H9 (cell line): ENCODE measurements around the gene ALCAM. TPM values are rescaled to one million over a fixed set of nuclear protein-coding genes. Genes with fewer than 3 reads are reported as not detected.

Experiments
- DNase-seq: peaks from one replicate; pipeline ENCODE4 v3.0.0-alpha.2; 2017
- H2AFZ ChIP-seq: one replicate; pipeline ENCODE4 v1.6.1; 2013; ENCODE audit warnings: mild to moderate bottlenecking, low read length, control low read depth, moderate library complexity
- H2AK5ac ChIP-seq: 2 replicates; pipeline ENCODE4 v1.6.1; 2013; ENCODE audit warnings: low read length, control low read depth, mixed read lengths; ENCODE audit not compliant: insufficient read length
- H2BK120ac ChIP-seq: one replicate; pipeline ENCODE4 v1.6.1; 2013; ENCODE audit warnings: low read depth, mild to moderate bottlenecking, low read length, control low read depth, inconsistent platforms; ENCODE audit not compliant: poor library complexity, severe bottlenecking
- H2BK12ac ChIP-seq: 2 replicates; pipeline ENCODE4 v1.6.1; 2013; ENCODE audit warnings: low read length, control low read depth, mixed read lengths, low read depth; ENCODE audit not compliant: insufficient read length
- H2BK15ac ChIP-seq: 2 replicates; pipeline ENCODE4 v1.6.1; 2013; ENCODE audit warnings: low read depth, low read length, control low read depth
- H2BK20ac ChIP-seq: one replicate; pipeline ENCODE4 v1.6.1; 2013; ENCODE audit warnings: low read depth, mild to moderate bottlenecking, low read length, control low read depth, inconsistent platforms; ENCODE audit not compliant: poor library complexity, severe bottlenecking
- H2BK5ac ChIP-seq: 2 replicates; pipeline ENCODE4 v1.6.1; 2013; ENCODE audit warnings: low read length, control low read depth, mixed read lengths; ENCODE audit not compliant: insufficient read length
- H3K14ac ChIP-seq: 2 replicates; pipeline ENCODE4 v1.6.1; 2013; ENCODE audit warnings: low read length, control low read depth; ENCODE audit not compliant: insufficient read depth
- H3K18ac ChIP-seq: 2 replicates; pipeline ENCODE4 v1.6.1; 2013; ENCODE audit warnings: low read depth, mild to moderate bottlenecking, mixed read lengths, low read length, control low read depth; ENCODE audit not compliant: insufficient read length
- H3K23ac ChIP-seq: 2 replicates; pipeline ENCODE4 v1.6.1; 2013; ENCODE audit warnings: low read length, control low read depth, mixed read lengths, low read depth; ENCODE audit not compliant: insufficient read length
- H3K23me2 ChIP-seq: 2 replicates; pipeline ENCODE4 v1.6.1; 2013; ENCODE audit warnings: low read depth, mild to moderate bottlenecking, mixed read lengths, low read length, control low read depth; ENCODE audit not compliant: insufficient read length, poor library complexity, severe bottlenecking
- H3K27ac ChIP-seq: 2 replicates; pipeline ENCODE4 v1.5.1; 2013; ENCODE audit warnings: low read length, control low read depth, mixed read lengths, low read depth; ENCODE audit not compliant: insufficient read length
- H3K27me3 ChIP-seq: 2 replicates; pipeline ENCODE4 v1.6.1; 2013; ENCODE audit warnings: low read length, control low read depth, inconsistent platforms; ENCODE audit not compliant: insufficient read depth
- H3K4ac ChIP-seq: 2 replicates; pipeline ENCODE4 v1.6.1; 2013; ENCODE audit warnings: low read depth, mild to moderate bottlenecking, control low read depth, inconsistent platforms, low read length, moderate library complexity
- H3K4me1 ChIP-seq: 2 replicates; pipeline ENCODE4 v1.6.1; 2013; ENCODE audit warnings: low read length, control low read depth, inconsistent platforms; ENCODE audit not compliant: insufficient read depth
- H3K4me2 ChIP-seq: 2 replicates; pipeline ENCODE4 v1.6.1; 2013; ENCODE audit warnings: low read length, control low read depth, mixed read lengths; ENCODE audit not compliant: insufficient read length, insufficient read depth
- H3K56ac ChIP-seq: 2 replicates; pipeline ENCODE4 v1.6.1; 2013; ENCODE audit warnings: low read depth, mild to moderate bottlenecking, mixed read lengths, low read length, control low read depth; ENCODE audit not compliant: insufficient read length
- H3K79me1 ChIP-seq: 2 replicates; pipeline ENCODE4 v1.6.1; 2013; ENCODE audit warnings: low read depth, mild to moderate bottlenecking, moderate library complexity, low read length, control low read depth, inconsistent platforms; ENCODE audit not compliant: insufficient read depth, poor library complexity, severe bottlenecking
- H3K79me2 ChIP-seq: 2 replicates; pipeline ENCODE4 v1.6.1; 2013; ENCODE audit warnings: low read length, control low read depth, inconsistent platforms; ENCODE audit not compliant: insufficient read depth
- H3K9ac ChIP-seq: 2 replicates; pipeline ENCODE4 v1.6.1; 2013; ENCODE audit warnings: low read length, control low read depth, mixed read lengths; ENCODE audit not compliant: insufficient read length; ENCODE audit errors: extremely low read depth
- H3K9me3 ChIP-seq: one replicate; pipeline ENCODE4 v1.6.1; 2013; ENCODE audit warnings: low read depth, low read length, inconsistent platforms; ENCODE audit not compliant: control insufficient read depth
- H3T11ph ChIP-seq: one replicate; pipeline ENCODE4 v1.6.1; 2013; ENCODE audit warnings: mild to moderate bottlenecking, low read length, control low read depth, inconsistent platforms
- H4K20me1 ChIP-seq: one replicate; pipeline ENCODE4 v1.6.1; 2013; ENCODE audit not compliant: control insufficient read depth, insufficient read length, insufficient read depth
- H4K5ac ChIP-seq: 2 replicates; pipeline ENCODE4 v1.6.1; 2013; ENCODE audit warnings: low read depth, mild to moderate bottlenecking, mixed read lengths, low read length, control low read depth; ENCODE audit not compliant: insufficient read length
- H4K8ac ChIP-seq: replicated peaks from 2 replicates; pipeline ENCODE4 v1.6.1; 2013; ENCODE audit warnings: low read length, control low read depth, mixed read lengths, low read depth; ENCODE audit not compliant: insufficient read length
- H4K91ac ChIP-seq: 2 replicates; pipeline ENCODE4 v1.6.1; 2013; ENCODE audit warnings: low read depth, mild to moderate bottlenecking, moderate library complexity, mixed read lengths, low read length, control low read depth; ENCODE audit not compliant: insufficient read length
- H3K27ac Mint-ChIP-seq, 3 experiments: 2 replicates in 2 of 3; 3 replicates in 1 of 3; pipeline ENCODE4 v1.8.0; 2020 to 2021; ENCODE audit warnings: mixed read lengths in 3 of 3, mild to moderate bottlenecking in 1 of 3, moderate library complexity in 1 of 3
- H3K27me3 Mint-ChIP-seq: 2 replicates; pipeline ENCODE4 v1.8.0; 2021; ENCODE audit warnings: low read depth, mild to moderate bottlenecking, moderate library complexity, mixed read lengths
- H3K36me3 Mint-ChIP-seq, 3 experiments: 2 replicates in 2 of 3; 3 replicates in 1 of 3; pipeline ENCODE4 v1.8.0; 2020 to 2021; ENCODE audit warnings: low read depth in 3 of 3, mixed read lengths in 3 of 3; ENCODE audit not compliant: insufficient read depth in 1 of 3
- H3K4me1 Mint-ChIP-seq, 2 experiments: 2 replicates each; pipeline ENCODE4 v1.8.0; 2020; ENCODE audit warnings: mixed read lengths in 2 of 2
- H3K4me3 Mint-ChIP-seq, 2 experiments: 2 replicates in 1 of 2; 3 replicates in 1 of 2; pipeline ENCODE4 v1.8.0; 2020 to 2021; ENCODE audit warnings: mild to moderate bottlenecking in 2 of 2, mixed read lengths in 2 of 2, moderate library complexity in 1 of 2
- H3K9me3 Mint-ChIP-seq, 2 experiments: 2 replicates in 1 of 2; 3 replicates in 1 of 2; pipeline ENCODE4 v1.8.0; 2020; ENCODE audit warnings: mild to moderate bottlenecking in 2 of 2, mixed read lengths in 2 of 2, moderate library complexity in 1 of 2
- CTCF ChIP-seq: fragments of 200-600 bp; sonication (generic); conservative IDR thresholded peaks from 3 replicates; pipeline ENCODE4 v1.8.0; 2021; ENCODE audit warnings: antibody characterized with exemption, mild to moderate bottlenecking
- WGBS: extraction: QIAGEN DNeasy Blood & Tissue Kit; methylation state at CpG from one replicate; pipeline ENCODE4 v1.1.7; 2013; ENCODE audit warnings: missing lambda C conversion rate, low lambda C conversion rate, mixed read lengths; ENCODE audit not compliant: insufficient read length; ENCODE audit errors: extremely low coverage; 5-methylcytosine and 5-hydroxymethylcytosine counted together
- total RNA-seq: library from RNA; stranded (reverse); gene quantifications from 2 replicates; pipeline ENCODE4 v1.2.1, GENCODE V29; 2021

The ALCAM gene
- total RNA-seq, 1 experiment from 2014 or later, result 43.7 TPM

GRCh38 chr3:105620236-105620635 lies 253.5 kb downstream of the ALCAM start:
- no peak overlapping the region for H3K4ac ChIP-seq
- H3K4me1 ChIP-seq, result no peaks in the 10 kb centered on the region
- H3K56ac ChIP-seq, result no peak overlapping the region
- Mint-ChIP-seq H3K9me3 (no peaks in the 10 kb centered on the region), H3K27ac (no peak overlapping the region; a peak in 1 of 7 replicates), H3K4me1 (no peaks in the 10 kb centered on the region), H3K36me3 (no peaks in the 10 kb centered on the region), H3K27me3 (no peaks in the 10 kb centered on the region), H3K4me3 (no peak overlapping the region)
- no peak overlapping the region for H3K27ac ChIP-seq
- no peak overlapping the region for H2BK12ac ChIP-seq
- H3K79me1 ChIP-seq, result no peaks in the 10 kb centered on the region
- no peak overlapping the region for H2BK20ac ChIP-seq
- H3K23me2 ChIP-seq, result no peaks in the 10 kb centered on the region
- TF ChIP-seq CTCF, result no peak
- no peaks in the 10 kb centered on the region for H3K9me3 ChIP-seq
- DNase-seq, result no peak
- H3K27me3 ChIP-seq, result no peaks in the 10 kb centered on the region
- no peak overlapping the region for H4K8ac ChIP-seq
- H3K23ac ChIP-seq, result no peak overlapping the region
- no peak overlapping the region for H2BK15ac ChIP-seq
- H2BK120ac ChIP-seq, result no peak overlapping the region
- no peak overlapping the region for H2AK5ac ChIP-seq
- no peak overlapping the region for H4K5ac ChIP-seq
- H2AFZ ChIP-seq, result no peak overlapping the region
- H4K20me1 ChIP-seq, result no peaks in the 10 kb centered on the region
- H3K4me2 ChIP-seq, result no peak overlapping the region
- no peak overlapping the region for H3T11ph ChIP-seq
- no peak overlapping the region for H3K18ac ChIP-seq
- WGBS, result no CpG with 5 or more reads among the region's 2 CpGs
- H3K14ac ChIP-seq, result no peak overlapping the region
- no peak overlapping the region for H3K9ac ChIP-seq
- H2BK5ac ChIP-seq, result no peak overlapping the region
- no peak overlapping the region for H4K91ac ChIP-seq
- H3K79me2 ChIP-seq, result no peaks in the 10 kb centered on the region
